HepG2 (cell line): Measurements from ENCODE around the gene ZMIZ2. TPM values are rescaled to one million over a fixed set of nuclear protein-coding genes. Genes with fewer than 3 reads are reported as not detected.

ENCODE experiments used
- ATAC-seq: fragments of 200-7000 bp; cut with Tn5 transposase; 3 replicates; pipeline ENCODE4 v1.9.1; 2020; ENCODE audit warnings: mild to moderate bottlenecking, moderate library complexity
- BruUV-seq: library from RNA; stranded (reverse); fragments of 400-500 nt; replicated peaks from 2 replicates; lab custom pipeline; 2021; lab: Mats Ljungman, UMichigan
- CTCF ChIA-PET: fragments of 300-600 bp; formaldehyde crosslinking; extraction: SDS; loops from one replicate; lab custom pipeline; 2021; ENCODE audit warnings: low total read pairs, inconsistent platforms, low intra/inter-chr PET ratio; lab: Yijun Ruan, JAX
- POLR2A ChIA-PET: fragments of 350-600 bp; sonication (Branson Sonifier 250); formaldehyde crosslinking; loops from one replicate; lab custom pipeline; 2020; ENCODE audit warnings: antibody characterized with exemption, inconsistent platforms; lab: Yijun Ruan, JAX
- DNase-seq: peaks from one replicate; pipeline ENCODE4 v3.0.0-alpha.2; 2015; ENCODE audit warnings: low spot score
- FAIRE-seq: peaks from 3 replicates; lab custom pipeline; 2011; peaks lifted over from hg19 to GRCh38; lab: Jason Lieb, UNC
- H2AFZ ChIP-seq: one replicate; pipeline ENCODE4 v1.6.1; 2011; ENCODE audit warnings: low read length, inconsistent platforms
- H3K27ac ChIP-seq: fragments of 300-600 bp; 3 replicates; pipeline ENCODE4 v1.8.0; 2011; ENCODE audit warnings: mixed run types, mild to moderate bottlenecking, mixed read lengths, low read length, inconsistent platforms; ENCODE audit not compliant: insufficient read depth; ENCODE audit errors: extremely low read length
- H3K27me3 ChIP-seq, 2 experiments: fragments of 200-600 bp in 1 of 2; 2 replicates in 1 of 2; 3 replicates in 1 of 2; pipeline versions ENCODE4 v1.6.0 to v1.8.0; 2011; ENCODE audit warnings: low read length in 2 of 2, mild to moderate bottlenecking in 2 of 2, moderate library complexity in 2 of 2, inconsistent platforms in 1 of 2; ENCODE audit not compliant: insufficient read depth in 2 of 2, control insufficient read depth in 1 of 2
- H3K36me3 ChIP-seq, 2 experiments: fragments of 200-600 bp in 1 of 2; replicated peaks in 1 of 2; 2 replicates in 1 of 2; 3 replicates in 1 of 2; pipeline versions ENCODE4 v1.5.1 to v1.8.0; 2011; ENCODE audit warnings: low read length in 2 of 2, inconsistent platforms in 1 of 2; ENCODE audit not compliant: insufficient read depth in 2 of 2, control insufficient read depth in 1 of 2
- H3K4me1 ChIP-seq: 2 replicates; pipeline ENCODE4 v1.5.1; 2012; ENCODE audit warnings: low read length, inconsistent platforms; ENCODE audit not compliant: insufficient read depth
- H3K4me2 ChIP-seq: 2 replicates; pipeline ENCODE4 v1.6.0; 2011; ENCODE audit warnings: low read depth, low read length, inconsistent platforms
- H3K4me3 ChIP-seq, 3 experiments: fragments of 200-600 bp in 1 of 3; sonication (generic), shearing (Covaris generic) in 1 of 3; replicated peaks in 1 of 3; 2 replicates each; pipeline ENCODE4 v1.5.1; 2011 to 2016; ENCODE audit warnings: low read length in 3 of 3, inconsistent platforms in 2 of 3, low read depth in 2 of 3, mild to moderate bottlenecking in 2 of 3, control low read depth in 1 of 3, mixed read lengths in 1 of 3; ENCODE audit not compliant: insufficient read depth in 1 of 3
- H3K79me2 ChIP-seq: one replicate; pipeline ENCODE4 v1.6.1; 2011; ENCODE audit warnings: low read length, inconsistent platforms; ENCODE audit not compliant: insufficient read depth
- H3K9ac ChIP-seq: 2 replicates; pipeline ENCODE4 v1.6.0; 2011; ENCODE audit warnings: mild to moderate bottlenecking, low read depth, low read length, inconsistent platforms; ENCODE audit not compliant: insufficient read depth
- H3K9me3 ChIP-seq: 2 replicates; pipeline ENCODE4 v1.5.1; 2012; ENCODE audit warnings: mild to moderate bottlenecking, low read length
- H4K20me1 ChIP-seq: 2 replicates; pipeline ENCODE4 v1.6.0; 2011; ENCODE audit warnings: inconsistent platforms, mild to moderate bottlenecking, low read length, moderate library complexity; ENCODE audit not compliant: insufficient read depth
- HMG20B ChIP-seq: conservative IDR thresholded peaks from 2 replicates; pipeline ENCODE4 v1.6.1; 2016; ENCODE audit warnings: missing genetic modification reagents, missing compliant biosample characterization
- WGBS: methylation state at CpG from one replicate; pipeline ENCODE4 v1.1.6; 2017; ENCODE audit warnings: low lambda C conversion rate; 5-methylcytosine and 5-hydroxymethylcytosine counted together
- in situ Hi-C: cut with HindIII; loops from 2 replicates; pipeline ENCODE4 v1.10.0; 2017; ENCODE audit warnings: low pct_unique_long_range_greater_than_20kb; ENCODE audit not compliant: extremely low pct_ligation_motif_present
- intact Hi-C: fragments of 100-400 bp; cut with micrococcal nuclease; formaldehyde crosslinking; loops from one replicate; pipeline ENCODE4 v1.10.0; 2022; ENCODE audit not compliant: unreplicated experiment
- polyA plus RNA-seq, 8 experiments: library from polyadenylated mRNA; depleted of rRNA in 3 of 8; stranded (reverse) in 7 of 8; unstranded in 1 of 8; fragments of >200 nt; fragmentation: Illumina TruSeq in 4 of 8; extraction: Trizol in 4 of 8; gene quantifications; 2 replicates each; pipeline versions ENCODE4 v1.2.1 to v1.2.3, GENCODE V29; 2011 to 2016; ENCODE audit warnings: low read depth in 4 of 8, missing spikeins in 1 of 8, mixed read lengths in 1 of 8; ENCODE audit not compliant: insufficient read depth in 1 of 8
- total RNA-seq, 5 experiments: library from RNA; depleted of rRNA; stranded (reverse); fragments of >200 nt; fragmentation: Illumina TruSeq; extraction: Trizol; gene quantifications; 2 replicates each; pipeline ENCODE4 v1.2.3, GENCODE V29; 2016; ENCODE audit warnings: low read depth in 1 of 5
- TF ChIP-seq, protein P1 (sequence below): sonication (generic); formaldehyde crosslinking; IDR thresholded peaks from 2 replicates; pipeline ENCODE4 v1.5.1; 2020; ENCODE audit warnings: mild to moderate bottlenecking, missing genetic modification reagents, borderline replicate concordance

The ZMIZ2 gene
- total and polyA plus RNA-seq, 2 of the 13 experiments (the other 11 are each of a cell fraction or from before 2014, with no cell fraction given) = 4.9 to 7.9 TPM

DNA sequence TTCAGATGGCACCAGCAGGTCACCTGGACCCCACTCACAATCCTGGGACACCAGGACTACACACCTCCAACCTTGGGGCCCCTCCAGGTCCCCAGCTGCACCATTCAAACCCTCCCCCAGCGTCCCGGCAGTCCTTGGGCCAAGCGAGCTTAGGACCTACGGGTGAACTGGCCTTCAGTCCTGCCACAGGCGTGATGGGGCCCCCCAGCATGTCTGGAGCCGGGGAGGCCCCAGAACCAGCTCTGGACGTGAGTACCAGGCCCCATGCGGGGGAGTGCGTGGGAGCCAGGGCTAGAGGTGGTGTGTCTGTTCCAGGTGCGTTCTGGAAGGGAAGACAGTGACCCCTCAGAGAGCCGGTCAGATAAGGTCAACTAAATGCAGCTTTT is 17.8 kb downstream of the ZMIZ2 start:
- intact Hi-C loops = no loop called here

More for the DNA sequence above, 17.8 kb downstream of the ZMIZ2 start:
- ChIA-PET CTCF (no interaction called here), POLR2A (no interaction called here)
- no TSS peak for BruUV-seq
- in situ Hi-C loops = loop anchor here (25.0 kb wide), 1 partner anchor 179 kb away; the partner anchor contains the start of gene TMED4
- Histone ChIP-seq H3K36me3 (peaks cover 27 to 42% of the 10 kb centered on the region in 2 experiments; a peak in 4 of 5 replicates), H3K4me3 (no peak overlapping the region), H3K4me2 (no peak overlapping the region), H3K4me1 (peaks cover 35% of the 10 kb centered on the region), H2AFZ (no peak overlapping the region), H3K27ac (no peak overlapping the region), H3K79me2 (no peaks in the 10 kb centered on the region), H3K9me3 (no peaks in the 10 kb centered on the region), H3K27me3 (no peaks in the 10 kb centered on the region), H4K20me1 (no peaks in the 10 kb centered on the region), H3K9ac (no peak overlapping the region)
- no peak for DNase-seq
- ATAC-seq = no peak
- TF ChIP-seq, protein P1, sequence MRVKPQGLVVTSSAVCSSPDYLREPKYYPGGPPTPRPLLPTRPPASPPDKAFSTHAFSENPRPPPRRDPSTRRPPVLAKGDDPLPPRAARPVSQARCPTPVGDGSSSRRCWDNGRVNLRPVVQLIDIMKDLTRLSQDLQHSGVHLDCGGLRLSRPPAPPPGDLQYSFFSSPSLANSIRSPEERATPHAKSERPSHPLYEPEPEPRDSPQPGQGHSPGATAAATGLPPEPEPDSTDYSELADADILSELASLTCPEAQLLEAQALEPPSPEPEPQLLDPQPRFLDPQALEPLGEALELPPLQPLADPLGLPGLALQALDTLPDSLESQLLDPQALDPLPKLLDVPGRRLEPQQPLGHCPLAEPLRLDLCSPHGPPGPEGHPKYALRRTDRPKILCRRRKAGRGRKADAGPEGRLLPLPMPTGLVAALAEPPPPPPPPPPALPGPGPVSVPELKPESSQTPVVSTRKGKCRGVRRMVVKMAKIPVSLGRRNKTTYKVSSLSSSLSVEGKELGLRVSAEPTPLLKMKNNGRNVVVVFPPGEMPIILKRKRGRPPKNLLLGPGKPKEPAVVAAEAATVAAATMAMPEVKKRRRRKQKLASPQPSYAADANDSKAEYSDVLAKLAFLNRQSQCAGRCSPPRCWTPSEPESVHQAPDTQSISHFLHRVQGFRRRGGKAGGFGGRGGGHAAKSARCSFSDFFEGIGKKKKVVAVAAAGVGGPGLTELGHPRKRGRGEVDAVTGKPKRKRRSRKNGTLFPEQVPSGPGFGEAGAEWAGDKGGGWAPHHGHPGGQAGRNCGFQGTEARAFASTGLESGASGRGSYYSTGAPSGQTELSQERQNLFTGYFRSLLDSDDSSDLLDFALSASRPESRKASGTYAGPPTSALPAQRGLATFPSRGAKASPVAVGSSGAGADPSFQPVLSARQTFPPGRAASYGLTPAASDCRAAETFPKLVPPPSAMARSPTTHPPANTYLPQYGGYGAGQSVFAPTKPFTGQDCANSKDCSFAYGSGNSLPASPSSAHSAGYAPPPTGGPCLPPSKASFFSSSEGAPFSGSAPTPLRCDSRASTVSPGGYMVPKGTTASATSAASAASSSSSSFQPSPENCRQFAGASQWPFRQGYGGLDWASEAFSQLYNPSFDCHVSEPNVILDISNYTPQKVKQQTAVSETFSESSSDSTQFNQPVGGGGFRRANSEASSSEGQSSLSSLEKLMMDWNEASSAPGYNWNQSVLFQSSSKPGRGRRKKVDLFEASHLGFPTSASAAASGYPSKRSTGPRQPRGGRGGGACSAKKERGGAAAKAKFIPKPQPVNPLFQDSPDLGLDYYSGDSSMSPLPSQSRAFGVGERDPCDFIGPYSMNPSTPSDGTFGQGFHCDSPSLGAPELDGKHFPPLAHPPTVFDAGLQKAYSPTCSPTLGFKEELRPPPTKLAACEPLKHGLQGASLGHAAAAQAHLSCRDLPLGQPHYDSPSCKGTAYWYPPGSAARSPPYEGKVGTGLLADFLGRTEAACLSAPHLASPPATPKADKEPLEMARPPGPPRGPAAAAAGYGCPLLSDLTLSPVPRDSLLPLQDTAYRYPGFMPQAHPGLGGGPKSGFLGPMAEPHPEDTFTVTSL (CRISPR knock-in tag) = no peak
- TF ChIP-seq HMG20B (CRISPR knock-in tag) = no peak
- no peak for FAIRE-seq
- WGBS = 93% methylated on average over 3 of the region's 11 CpGs
